Stimulated activated CD4-positive, alpha-beta T cell treated with anti-CD3 and anti-CD28 coated beads, TNF-alpha, amount 100 ng/mL, for 24 hours (primary cell): ENCODE measurements around the gene TRPM3.

Experiments
- DNase-seq, 3 experiments: peaks; one replicate each; pipeline ENCODE4 v3.0.0-alpha.2; 2020; ENCODE audit warnings: low read depth in 3 of 3

TRPM3 gene

DNA sequence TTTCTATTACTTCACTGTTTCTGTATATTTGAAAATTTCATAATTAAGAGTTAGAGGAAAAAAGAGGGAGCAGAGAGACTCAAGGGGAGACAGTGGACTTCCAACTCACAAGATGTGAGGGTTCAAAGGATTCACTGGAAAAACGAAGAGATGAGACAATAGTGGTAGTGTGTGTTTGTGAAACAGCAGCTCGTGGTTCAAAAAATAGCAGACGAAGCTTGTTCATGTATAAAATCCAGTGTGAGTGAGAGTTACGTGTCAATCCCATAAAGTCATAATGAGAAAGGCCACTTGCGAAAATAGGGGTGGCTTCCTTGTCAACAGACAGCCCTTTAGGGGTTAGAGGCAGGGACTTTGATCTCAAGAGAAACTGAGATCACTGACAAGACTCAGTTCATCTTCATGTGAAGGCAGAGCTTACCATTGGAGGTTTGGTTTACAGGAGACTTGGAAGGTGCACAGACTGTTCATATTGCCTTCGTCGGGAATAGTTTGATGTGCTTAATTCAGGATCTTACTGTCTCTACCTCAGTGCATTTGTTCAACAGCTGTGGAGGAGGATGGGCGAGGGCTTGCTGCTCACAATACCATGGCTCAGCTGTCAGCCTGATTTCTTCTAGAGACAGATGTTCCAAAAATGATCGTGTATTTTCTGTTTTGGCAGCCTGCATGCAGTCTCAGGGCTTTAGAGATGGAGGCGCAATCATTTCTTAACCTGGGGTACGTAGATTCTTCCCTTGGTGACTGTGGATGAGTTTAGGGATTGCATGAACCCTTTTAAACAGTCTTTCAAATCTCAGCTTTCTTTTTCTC lies 601.3 kb downstream of the TRPM3 start:
- DNase-seq, result no peak

- no peak for DNase-seq
Measured at GRCh38 chr9:70517926-70518610, 603.4 kb downstream of the TRPM3 start.

GRCh38 chr9:70514273-70514672 lies 607.1 kb downstream of the TRPM3 start:
- DNase-seq, result no peak

- no peak for DNase-seq
Measured at GRCh38 chr9:70511858-70512257, 609.6 kb downstream of the TRPM3 start.

GRCh38 chr9:70510157-70510770 lies 611.2 kb downstream of the TRPM3 start:
- peak in 1 of 3 experiments; percentile 41 for DNase-seq

DNA sequence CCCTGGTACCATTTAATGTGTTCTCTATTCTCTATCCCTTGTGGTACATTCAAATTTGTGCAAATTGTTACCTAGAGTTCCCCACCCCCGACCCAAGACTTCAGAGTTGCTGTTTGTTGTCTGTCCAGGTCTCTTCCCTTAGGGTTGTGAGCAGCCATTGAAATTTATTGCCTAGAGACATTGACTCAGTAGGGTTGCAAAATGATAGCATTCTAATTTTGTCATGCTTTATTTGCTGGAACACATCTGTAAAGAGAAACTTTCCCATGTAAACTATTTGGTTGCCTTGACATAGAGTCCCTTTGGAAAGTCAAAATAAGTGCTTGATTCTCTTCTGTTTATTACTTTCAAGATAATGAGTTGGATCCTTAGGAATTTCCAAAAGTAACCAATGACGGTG lies 615.3 kb downstream of the TRPM3 start:
- DNase-seq, result no peak

DNA sequence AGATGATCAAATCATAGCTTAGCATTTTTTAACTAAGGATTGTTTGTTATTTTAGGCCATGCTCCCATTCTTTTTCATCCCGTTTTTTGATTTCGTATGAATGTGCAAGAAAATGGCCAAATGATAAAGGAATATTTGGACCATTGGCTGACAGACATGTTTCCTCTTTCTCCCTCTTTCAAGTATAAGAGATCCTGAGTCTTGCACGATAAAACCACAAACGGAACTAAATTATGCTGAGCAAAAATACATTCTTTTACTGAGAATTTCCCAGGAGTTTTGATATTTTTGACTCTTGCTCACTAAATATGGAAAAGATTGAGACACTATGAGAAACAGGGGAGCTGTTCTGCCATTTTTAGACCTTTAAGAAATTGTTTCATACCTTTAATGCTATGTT lies 616.6 kb downstream of the TRPM3 start:
- DNase-seq, result no peak

- DNase-seq, result no peak
Measured at GRCh38 chr9:70502690-70503089, 618.7 kb downstream of the TRPM3 start.

DNA sequence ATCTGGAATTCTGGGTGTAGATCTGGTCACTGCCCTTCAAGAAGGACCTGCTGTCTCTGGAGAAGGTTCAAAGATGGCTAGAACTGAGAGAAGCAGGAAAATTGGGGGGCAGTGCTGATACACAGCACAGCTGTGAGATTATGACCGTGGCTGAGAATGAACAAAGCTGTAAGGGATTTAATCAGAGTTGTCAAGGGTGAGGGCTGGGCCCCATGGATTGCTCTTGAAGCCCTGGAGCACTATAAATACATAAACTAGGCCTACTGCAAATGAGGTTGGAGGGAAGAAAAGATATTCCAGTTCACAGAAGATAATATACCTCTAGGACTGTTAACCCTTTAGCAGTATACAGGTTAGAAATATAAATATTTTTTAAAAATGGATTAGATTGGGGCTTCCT lies 620.6 kb downstream of the TRPM3 start:
- DNase-seq, result no peak

DNA sequence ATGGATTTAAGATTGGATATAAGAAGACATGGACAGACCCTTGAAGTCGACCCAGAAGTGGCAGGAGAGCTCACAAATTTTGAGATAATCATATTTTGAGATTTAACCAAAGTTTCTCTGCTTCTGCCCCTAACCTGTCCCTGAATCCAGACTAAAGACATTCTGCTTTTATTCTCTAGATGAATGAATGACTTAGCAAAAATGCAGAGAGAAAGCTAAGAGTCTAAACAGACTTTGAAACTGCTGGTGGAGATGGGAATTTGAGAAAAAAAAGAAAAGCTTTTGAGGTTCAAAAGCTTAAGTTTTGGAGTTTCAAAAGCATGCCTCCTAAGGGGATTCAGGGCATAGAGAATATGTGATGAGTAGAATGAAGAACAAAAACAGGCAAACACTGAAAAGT lies 621.8 kb downstream of the TRPM3 start:
- no peak for DNase-seq

DNA sequence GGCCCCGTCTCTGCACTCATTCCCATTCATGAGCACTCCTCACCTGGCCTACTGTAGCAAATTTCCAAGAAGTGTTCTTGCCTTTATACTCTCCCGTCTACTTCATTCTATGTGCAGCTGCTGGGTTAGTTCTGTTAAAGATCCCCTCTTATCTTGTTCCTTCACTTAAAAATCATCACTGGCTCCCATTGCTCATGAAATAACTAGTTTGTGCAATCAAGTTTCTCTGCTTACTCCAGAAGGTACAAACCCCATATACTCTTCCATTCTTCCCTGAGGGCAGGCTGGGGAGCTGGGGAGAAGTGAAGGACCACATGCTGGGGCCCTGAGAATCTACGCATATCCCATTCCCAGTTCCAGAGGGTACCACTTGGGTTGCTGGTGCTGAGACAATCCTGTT lies 622.6 kb downstream of the TRPM3 start:
- no peak for DNase-seq

DNA sequence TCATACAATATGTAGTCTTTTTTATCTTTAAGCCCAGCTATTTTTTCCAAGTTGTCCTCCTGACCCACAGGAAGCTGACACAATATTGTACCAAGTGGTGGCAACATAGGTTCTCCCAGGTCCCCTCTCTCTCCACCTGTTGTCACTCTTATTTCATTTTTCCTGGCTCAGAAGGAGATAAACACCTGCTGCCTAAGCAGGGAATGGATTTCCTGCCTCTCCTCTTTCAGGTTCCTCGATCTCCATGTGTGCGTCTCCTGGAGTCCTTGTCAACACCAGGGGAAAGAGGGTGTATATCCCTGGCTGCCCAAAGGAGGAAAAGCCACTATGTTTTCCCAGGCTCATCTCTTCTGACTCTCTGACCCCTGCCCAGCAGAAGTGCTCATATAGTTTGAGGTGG lies 625.2 kb downstream of the TRPM3 start:
- no peak for DNase-seq

GRCh38 chr9:70495514-70495913 lies 625.9 kb downstream of the TRPM3 start:
- DNase-seq, result no peak

GRCh38 chr9:70494221-70494620 lies 627.2 kb downstream of the TRPM3 start:
- DNase-seq, result no peak

DNA sequence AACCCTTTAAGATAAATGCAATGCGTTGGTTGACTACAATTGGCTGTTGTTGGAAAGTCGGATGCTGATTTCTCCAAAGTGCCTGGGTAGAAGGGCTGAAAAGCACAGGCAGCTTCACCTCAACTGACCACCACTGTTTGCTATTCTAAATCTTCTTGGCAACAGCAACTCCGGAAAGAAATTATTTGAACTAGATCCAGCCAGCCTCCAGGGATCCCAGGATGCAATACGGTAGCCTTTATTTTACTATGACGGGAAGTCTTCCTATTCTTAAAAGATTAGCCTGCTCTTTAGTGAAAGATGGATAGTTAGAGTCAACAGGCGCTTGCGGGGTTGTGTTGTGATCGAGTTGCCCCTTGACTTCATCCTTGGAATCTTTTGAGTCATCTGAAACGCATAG lies 628.4 kb downstream of the TRPM3 start:
- DNase-seq, result no peak

GRCh38 chr9:70492319-70492777 lies 629.1 kb downstream of the TRPM3 start:
- no peak for DNase-seq

DNA sequence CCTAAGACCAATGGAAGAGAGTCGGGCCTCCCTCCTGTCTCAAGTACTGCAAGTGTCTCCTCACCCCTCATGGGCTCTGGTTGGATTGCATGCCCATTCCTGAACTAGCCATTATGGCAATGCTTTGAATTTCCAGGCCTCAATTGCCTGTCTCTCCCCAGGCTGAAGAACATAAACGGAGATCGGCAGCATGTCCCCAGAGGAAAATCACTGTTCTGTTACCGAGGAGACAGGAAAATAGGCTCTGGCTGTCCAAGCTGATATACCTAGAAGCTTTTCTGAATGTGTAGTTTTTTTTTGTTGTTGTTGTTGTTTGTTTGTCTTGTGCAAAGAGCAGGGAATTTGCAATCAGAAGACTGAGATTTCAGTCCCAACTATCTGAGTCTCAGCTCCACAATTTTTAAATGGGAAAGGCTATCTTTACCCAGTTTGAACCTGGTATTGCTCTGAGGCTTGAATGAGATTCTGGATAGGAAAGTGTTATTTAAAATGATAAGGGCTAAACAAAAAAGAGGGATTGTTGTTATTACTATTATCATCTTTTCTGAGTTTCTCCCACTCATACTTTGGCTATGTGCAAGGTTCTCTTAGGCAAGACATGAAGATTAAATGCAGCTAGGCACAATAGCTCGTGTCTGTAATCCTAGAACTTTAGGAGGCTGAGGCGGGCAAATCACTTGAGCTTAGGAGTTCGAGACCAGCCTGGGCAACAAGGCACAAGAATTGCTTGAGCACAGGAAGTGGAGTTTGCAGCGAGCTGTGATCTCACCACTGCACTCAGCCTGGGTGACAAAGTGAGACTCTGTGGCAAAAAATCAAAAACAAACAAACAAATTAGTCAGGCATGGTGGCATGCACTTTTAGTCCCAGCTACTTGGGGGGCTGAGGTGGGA lies 629.7 kb downstream of the TRPM3 start:
- DNase-seq, result no peak

- DNase-seq, result no peak
Measured at GRCh38 chr9:70490478-70490877, 630.9 kb downstream of the TRPM3 start.

DNA sequence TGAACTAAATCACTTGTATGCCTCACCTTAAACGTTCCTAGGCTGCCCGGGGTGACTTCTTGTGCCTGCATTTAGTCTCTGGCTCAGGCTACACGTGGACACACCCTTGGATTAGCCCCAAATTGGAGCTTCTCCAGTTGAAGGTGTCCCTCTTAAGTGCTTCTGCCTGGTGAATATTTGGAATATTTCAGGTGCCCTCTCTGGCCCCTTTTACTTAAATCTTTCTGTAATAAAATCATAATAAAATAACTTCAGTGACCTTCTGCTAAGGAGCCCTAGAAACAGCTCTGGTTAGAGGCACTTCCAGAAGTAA lies 632.7 kb downstream of the TRPM3 start:
- DNase-seq, result no peak

DNA sequence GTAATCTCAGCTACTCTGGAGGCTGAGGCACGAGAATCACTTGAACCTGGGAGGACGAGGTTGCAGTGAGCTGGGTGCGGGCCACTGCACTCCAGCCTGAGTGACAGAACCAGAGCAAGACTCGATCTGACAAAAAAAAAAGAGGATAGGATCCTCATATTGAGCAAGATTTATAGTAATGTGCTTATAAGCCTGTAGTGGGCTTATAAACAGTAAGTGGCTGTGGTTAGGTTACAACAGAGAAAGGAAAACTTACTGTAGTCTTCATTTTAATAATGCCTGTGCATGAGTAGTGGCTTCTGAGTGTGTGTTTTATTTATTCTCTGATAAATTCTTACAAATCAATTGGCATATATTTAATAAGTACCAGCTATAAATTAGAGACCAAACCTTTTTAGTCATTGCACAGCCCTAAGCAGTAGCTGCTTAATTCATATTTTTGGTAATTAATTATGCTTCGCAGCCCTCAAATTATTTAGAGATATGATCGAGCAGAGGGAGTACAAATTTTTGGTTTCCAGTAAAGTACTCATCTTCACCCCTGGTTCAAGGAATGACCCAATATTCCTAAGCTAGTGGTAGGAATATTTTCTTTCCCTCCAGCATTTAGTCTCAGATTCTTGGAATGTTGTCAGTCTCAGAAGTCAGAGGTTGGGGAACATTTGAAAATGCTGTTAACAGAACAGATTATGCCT lies 633.2 kb downstream of the TRPM3 start:
- DNase-seq, result no peak

- DNase-seq, result no peak
Measured at GRCh38 chr9:70486127-70486526, 635.3 kb downstream of the TRPM3 start.
